H9 (cell line): ENCODE data around the gene GOLGA6L7. TPM values are rescaled to one million over a fixed set of nuclear protein-coding genes. Genes with fewer than 3 reads are reported as not detected.

Experiments used
- DNase-seq: peaks from one replicate; pipeline ENCODE4 v3.0.0-alpha.2; 2017
- H2AFZ ChIP-seq: one replicate; pipeline ENCODE4 v1.6.1; 2013; ENCODE audit warnings: mild to moderate bottlenecking, low read length, control low read depth, moderate library complexity
- H2AK5ac ChIP-seq: 2 replicates; pipeline ENCODE4 v1.6.1; 2013; ENCODE audit warnings: low read length, control low read depth, mixed read lengths; ENCODE audit not compliant: insufficient read length
- H2BK120ac ChIP-seq: one replicate; pipeline ENCODE4 v1.6.1; 2013; ENCODE audit warnings: low read depth, mild to moderate bottlenecking, low read length, control low read depth, inconsistent platforms; ENCODE audit not compliant: poor library complexity, severe bottlenecking
- H2BK12ac ChIP-seq: 2 replicates; pipeline ENCODE4 v1.6.1; 2013; ENCODE audit warnings: low read length, control low read depth, mixed read lengths, low read depth; ENCODE audit not compliant: insufficient read length
- H2BK15ac ChIP-seq: 2 replicates; pipeline ENCODE4 v1.6.1; 2013; ENCODE audit warnings: low read depth, low read length, control low read depth
- H2BK20ac ChIP-seq: one replicate; pipeline ENCODE4 v1.6.1; 2013; ENCODE audit warnings: low read depth, mild to moderate bottlenecking, low read length, control low read depth, inconsistent platforms; ENCODE audit not compliant: poor library complexity, severe bottlenecking
- H2BK5ac ChIP-seq: 2 replicates; pipeline ENCODE4 v1.6.1; 2013; ENCODE audit warnings: low read length, control low read depth, mixed read lengths; ENCODE audit not compliant: insufficient read length
- H3K14ac ChIP-seq: 2 replicates; pipeline ENCODE4 v1.6.1; 2013; ENCODE audit warnings: low read length, control low read depth; ENCODE audit not compliant: insufficient read depth
- H3K18ac ChIP-seq: 2 replicates; pipeline ENCODE4 v1.6.1; 2013; ENCODE audit warnings: low read depth, mild to moderate bottlenecking, mixed read lengths, low read length, control low read depth; ENCODE audit not compliant: insufficient read length
- H3K23ac ChIP-seq: 2 replicates; pipeline ENCODE4 v1.6.1; 2013; ENCODE audit warnings: low read length, control low read depth, mixed read lengths, low read depth; ENCODE audit not compliant: insufficient read length
- H3K23me2 ChIP-seq: 2 replicates; pipeline ENCODE4 v1.6.1; 2013; ENCODE audit warnings: low read depth, mild to moderate bottlenecking, mixed read lengths, low read length, control low read depth; ENCODE audit not compliant: insufficient read length, poor library complexity, severe bottlenecking
- H3K27ac ChIP-seq: 2 replicates; pipeline ENCODE4 v1.5.1; 2013; ENCODE audit warnings: low read length, control low read depth, mixed read lengths, low read depth; ENCODE audit not compliant: insufficient read length
- H3K27me3 ChIP-seq: 2 replicates; pipeline ENCODE4 v1.6.1; 2013; ENCODE audit warnings: low read length, control low read depth, inconsistent platforms; ENCODE audit not compliant: insufficient read depth
- H3K4ac ChIP-seq: 2 replicates; pipeline ENCODE4 v1.6.1; 2013; ENCODE audit warnings: low read depth, mild to moderate bottlenecking, control low read depth, inconsistent platforms, low read length, moderate library complexity
- H3K4me1 ChIP-seq: 2 replicates; pipeline ENCODE4 v1.6.1; 2013; ENCODE audit warnings: low read length, control low read depth, inconsistent platforms; ENCODE audit not compliant: insufficient read depth
- H3K4me2 ChIP-seq: 2 replicates; pipeline ENCODE4 v1.6.1; 2013; ENCODE audit warnings: low read length, control low read depth, mixed read lengths; ENCODE audit not compliant: insufficient read length, insufficient read depth
- H3K56ac ChIP-seq: 2 replicates; pipeline ENCODE4 v1.6.1; 2013; ENCODE audit warnings: low read depth, mild to moderate bottlenecking, mixed read lengths, low read length, control low read depth; ENCODE audit not compliant: insufficient read length
- H3K79me1 ChIP-seq: 2 replicates; pipeline ENCODE4 v1.6.1; 2013; ENCODE audit warnings: low read depth, mild to moderate bottlenecking, moderate library complexity, low read length, control low read depth, inconsistent platforms; ENCODE audit not compliant: insufficient read depth, poor library complexity, severe bottlenecking
- H3K79me2 ChIP-seq: 2 replicates; pipeline ENCODE4 v1.6.1; 2013; ENCODE audit warnings: low read length, control low read depth, inconsistent platforms; ENCODE audit not compliant: insufficient read depth
- H3K9ac ChIP-seq: 2 replicates; pipeline ENCODE4 v1.6.1; 2013; ENCODE audit warnings: low read length, control low read depth, mixed read lengths; ENCODE audit not compliant: insufficient read length; ENCODE audit errors: extremely low read depth
- H3K9me3 ChIP-seq: one replicate; pipeline ENCODE4 v1.6.1; 2013; ENCODE audit warnings: low read depth, low read length, inconsistent platforms; ENCODE audit not compliant: control insufficient read depth
- H3T11ph ChIP-seq: one replicate; pipeline ENCODE4 v1.6.1; 2013; ENCODE audit warnings: mild to moderate bottlenecking, low read length, control low read depth, inconsistent platforms
- H4K20me1 ChIP-seq: one replicate; pipeline ENCODE4 v1.6.1; 2013; ENCODE audit not compliant: control insufficient read depth, insufficient read length, insufficient read depth
- H4K5ac ChIP-seq: 2 replicates; pipeline ENCODE4 v1.6.1; 2013; ENCODE audit warnings: low read depth, mild to moderate bottlenecking, mixed read lengths, low read length, control low read depth; ENCODE audit not compliant: insufficient read length
- H4K8ac ChIP-seq: replicated peaks from 2 replicates; pipeline ENCODE4 v1.6.1; 2013; ENCODE audit warnings: low read length, control low read depth, mixed read lengths, low read depth; ENCODE audit not compliant: insufficient read length
- H4K91ac ChIP-seq: 2 replicates; pipeline ENCODE4 v1.6.1; 2013; ENCODE audit warnings: low read depth, mild to moderate bottlenecking, moderate library complexity, mixed read lengths, low read length, control low read depth; ENCODE audit not compliant: insufficient read length
- H3K27ac Mint-ChIP-seq, 3 experiments: 2 replicates in 2 of 3; 3 replicates in 1 of 3; pipeline ENCODE4 v1.8.0; 2020 to 2021; ENCODE audit warnings: mixed read lengths in 3 of 3, mild to moderate bottlenecking in 1 of 3, moderate library complexity in 1 of 3
- H3K27me3 Mint-ChIP-seq: 2 replicates; pipeline ENCODE4 v1.8.0; 2021; ENCODE audit warnings: low read depth, mild to moderate bottlenecking, moderate library complexity, mixed read lengths
- H3K36me3 Mint-ChIP-seq, 3 experiments: 2 replicates in 2 of 3; 3 replicates in 1 of 3; pipeline ENCODE4 v1.8.0; 2020 to 2021; ENCODE audit warnings: low read depth in 3 of 3, mixed read lengths in 3 of 3; ENCODE audit not compliant: insufficient read depth in 1 of 3
- H3K4me1 Mint-ChIP-seq, 2 experiments: 2 replicates each; pipeline ENCODE4 v1.8.0; 2020; ENCODE audit warnings: mixed read lengths in 2 of 2
- H3K4me3 Mint-ChIP-seq, 2 experiments: 2 replicates in 1 of 2; 3 replicates in 1 of 2; pipeline ENCODE4 v1.8.0; 2020 to 2021; ENCODE audit warnings: mild to moderate bottlenecking in 2 of 2, mixed read lengths in 2 of 2, moderate library complexity in 1 of 2
- H3K9me3 Mint-ChIP-seq, 2 experiments: 2 replicates in 1 of 2; 3 replicates in 1 of 2; pipeline ENCODE4 v1.8.0; 2020; ENCODE audit warnings: mild to moderate bottlenecking in 2 of 2, mixed read lengths in 2 of 2, moderate library complexity in 1 of 2
- CTCF ChIP-seq: fragments of 200-600 bp; sonication (generic); conservative IDR thresholded peaks from 3 replicates; pipeline ENCODE4 v1.8.0; 2021; ENCODE audit warnings: antibody characterized with exemption, mild to moderate bottlenecking
- WGBS: extraction: QIAGEN DNeasy Blood & Tissue Kit; methylation state at CpG from one replicate; pipeline ENCODE4 v1.1.7; 2013; ENCODE audit warnings: missing lambda C conversion rate, low lambda C conversion rate, mixed read lengths; ENCODE audit not compliant: insufficient read length; ENCODE audit errors: extremely low coverage; 5-methylcytosine and 5-hydroxymethylcytosine counted together
- total RNA-seq: library from RNA; stranded (reverse); gene quantifications from 2 replicates; pipeline ENCODE4 v1.2.1, GENCODE V29; 2021

The GOLGA6L7 gene
- total RNA-seq, 1 experiment from 2014 or later: not detected

- Histone ChIP-seq H3K4me1 (no peaks in the 10 kb centered on the region; the same call in 1 of the 2 replicates), H3T11ph (no peak overlapping the region), H3K4ac (no peak overlapping the region), H2BK120ac (no peak overlapping the region), H2AK5ac (no peak overlapping the region), H4K91ac (no peak overlapping the region), H2BK5ac (no peak overlapping the region), H3K14ac (no peak overlapping the region; the same call in 1 of the 2 replicates), H3K27me3 (no peaks in the 10 kb centered on the region), H3K9me3 (no peaks in the 10 kb centered on the region), H3K27ac (no peak overlapping the region), H3K9ac (no peak overlapping the region), H4K20me1 (no peaks in the 10 kb centered on the region), H3K18ac (no peak overlapping the region), H2BK15ac (no peak overlapping the region), H3K23ac (no peak overlapping the region), H3K23me2 (no peaks in the 10 kb centered on the region), H4K5ac (no peak overlapping the region), H2BK12ac (no peak overlapping the region), H2BK20ac (no peak overlapping the region), H3K56ac (no peak overlapping the region), H3K79me2 (no peaks in the 10 kb centered on the region), H3K79me1 (no peaks in the 10 kb centered on the region), H2AFZ (no peak overlapping the region), H4K8ac (no peak overlapping the region), H3K4me2 (no peak overlapping the region)
- H3K4me3 Mint-ChIP-seq: no peak overlapping the region
- H3K4me1 Mint-ChIP-seq: peaks cover 19% of the 10 kb centered on the region in 2 experiments
- H3K9me3 Mint-ChIP-seq: peaks cover 0 to under 1% of the 10 kb centered on the region in 2 experiments; a peak in 2 of 5 replicates
- peaks cover 78% of the 10 kb centered on the region for H3K27me3 Mint-ChIP-seq
- WGBS: no CpG with 5 or more reads among the region's 8 CpGs
- no peak for DNase-seq
- H3K27ac Mint-ChIP-seq: peak overlapping the region in 1 of 3 experiments; percentile 55; a peak in 1 of 7 replicates
- peaks cover 0 to 1% (median 0%) of the 10 kb centered on the region in 3 experiments; a peak in 2 of 7 replicates for H3K36me3 Mint-ChIP-seq
- no peak for TF ChIP-seq CTCF
These were observed 28.4 kb upstream of the GOLGA6L7 start for GRCh38 chr15:28876845-28877185.
